BJ (cell line): ENCODE measurements around the gene MYLK. TPM values are rescaled to one million over a fixed set of nuclear protein-coding genes. Genes with fewer than 3 reads are reported as not detected.
"Not testable (repeated sequence)": the region's sequence is repeated elsewhere in the genome, so short reads cannot be mapped to it uniquely, and the experiment has no call there.

Experiments
- CTCF ChIA-PET: fragments of 350-600 bp; formaldehyde crosslinking; extraction: SDS; loops from one replicate; lab custom pipeline; 2021; ENCODE audit warnings: antibody characterized with exemption, inconsistent platforms; lab: Yijun Ruan, JAX
- POLR2A ChIA-PET: fragments of 300-600 bp; sonication (Branson Sonifier 250); formaldehyde crosslinking; extraction: SDS; loops from one replicate; lab custom pipeline; 2021; ENCODE audit warnings: antibody characterized with exemption; lab: Charles Lee
- DNase-seq: peaks from one replicate; pipeline ENCODE4 v3.0.0-alpha.2; 2011; ENCODE audit warnings: low read depth
- H3K27me3 ChIP-seq: 2 replicates; pipeline ENCODE4 v1.6.0; 2011; ENCODE audit warnings: low read length; ENCODE audit not compliant: control insufficient read depth, insufficient read depth
- H3K36me3 ChIP-seq: 2 replicates; pipeline ENCODE4 v1.5.1; 2011; ENCODE audit warnings: low read length; ENCODE audit not compliant: control insufficient read depth, insufficient read depth
- H3K4me3 ChIP-seq: 2 replicates; pipeline ENCODE4 v1.5.1; 2011; ENCODE audit warnings: low read depth, mild to moderate bottlenecking, control low read depth, low read length
- polyA plus RNA-seq: library from polyadenylated mRNA; depleted of rRNA; stranded (reverse); fragments of >200 nt; gene quantifications from 2 replicates; pipeline ENCODE4 v1.2.3, GENCODE V29; 2011
- TF ChIP-seq, protein P1 (sequence below): IDR thresholded peaks from 2 replicates; pipeline ENCODE4 v1.5.1; 2011; ENCODE audit warnings: low read depth, mild to moderate bottlenecking, control low read depth, inconsistent platforms, low read length, moderate library complexity; ENCODE audit not compliant: insufficient read depth

The MYLK gene
- polyA plus RNA-seq, 1 experiment: 734 TPM

DNA sequence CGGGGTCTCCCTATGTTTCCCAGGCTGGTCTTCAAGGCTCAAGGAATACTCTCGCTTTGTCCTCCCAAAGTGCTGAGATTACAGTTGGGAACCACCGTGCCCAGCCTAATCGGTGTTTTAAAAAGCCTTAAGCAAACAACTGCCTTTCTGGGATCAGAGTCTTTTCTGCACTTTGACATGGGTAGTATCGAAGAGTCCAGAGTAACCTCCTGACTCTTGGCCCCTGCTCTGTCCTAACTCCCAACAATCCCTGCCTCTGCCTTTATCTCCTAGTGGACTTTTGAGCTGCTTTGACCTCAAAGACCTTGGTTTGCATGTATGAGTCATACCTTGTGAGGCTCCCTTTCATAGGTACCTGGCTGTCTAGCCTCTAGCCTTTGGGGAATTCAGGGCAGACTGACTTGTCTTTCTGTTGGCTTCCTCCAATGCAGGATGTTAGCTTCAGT lies 278.3 kb downstream of the MYLK start:
- Histone ChIP-seq H3K27me3 (no peaks in the 10 kb centered on the region), H3K36me3 (peaks cover 11% of the 10 kb centered on the region), H3K4me3 (no peak overlapping the region)
- TF ChIP-seq, protein P1, sequence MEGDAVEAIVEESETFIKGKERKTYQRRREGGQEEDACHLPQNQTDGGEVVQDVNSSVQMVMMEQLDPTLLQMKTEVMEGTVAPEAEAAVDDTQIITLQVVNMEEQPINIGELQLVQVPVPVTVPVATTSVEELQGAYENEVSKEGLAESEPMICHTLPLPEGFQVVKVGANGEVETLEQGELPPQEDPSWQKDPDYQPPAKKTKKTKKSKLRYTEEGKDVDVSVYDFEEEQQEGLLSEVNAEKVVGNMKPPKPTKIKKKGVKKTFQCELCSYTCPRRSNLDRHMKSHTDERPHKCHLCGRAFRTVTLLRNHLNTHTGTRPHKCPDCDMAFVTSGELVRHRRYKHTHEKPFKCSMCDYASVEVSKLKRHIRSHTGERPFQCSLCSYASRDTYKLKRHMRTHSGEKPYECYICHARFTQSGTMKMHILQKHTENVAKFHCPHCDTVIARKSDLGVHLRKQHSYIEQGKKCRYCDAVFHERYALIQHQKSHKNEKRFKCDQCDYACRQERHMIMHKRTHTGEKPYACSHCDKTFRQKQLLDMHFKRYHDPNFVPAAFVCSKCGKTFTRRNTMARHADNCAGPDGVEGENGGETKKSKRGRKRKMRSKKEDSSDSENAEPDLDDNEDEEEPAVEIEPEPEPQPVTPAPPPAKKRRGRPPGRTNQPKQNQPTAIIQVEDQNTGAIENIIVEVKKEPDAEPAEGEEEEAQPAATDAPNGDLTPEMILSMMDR: no peak
- ChIA-PET CTCF (no interaction called here), POLR2A (no interaction called here)
- no peak for DNase-seq

DNA sequence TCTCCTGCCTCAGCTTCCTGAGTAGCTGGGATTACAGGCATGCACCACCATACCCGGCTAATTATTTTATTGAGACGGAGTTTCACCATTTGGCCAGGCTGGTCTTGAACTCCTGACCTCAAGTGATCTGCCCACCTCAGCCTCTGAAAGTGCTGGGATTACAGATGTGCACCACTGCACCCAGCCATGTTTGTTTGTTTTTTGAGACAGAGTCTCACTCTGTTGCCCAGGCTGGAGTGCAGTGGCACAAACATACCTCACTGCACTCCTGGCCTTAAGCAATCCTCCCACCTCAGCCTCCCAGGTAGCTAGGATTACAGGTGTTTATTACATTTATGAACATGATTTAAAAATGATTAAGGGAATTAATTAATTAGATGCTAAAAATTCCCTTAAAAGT lies 281.0 kb downstream of the MYLK start:
- DNase-seq, POLR2A ChIA-PET, H3K36me3 ChIP-seq, H3K4me3 ChIP-seq, CTCF ChIA-PET, H3K27me3 ChIP-seq: not testable (repeated sequence)

DNA sequence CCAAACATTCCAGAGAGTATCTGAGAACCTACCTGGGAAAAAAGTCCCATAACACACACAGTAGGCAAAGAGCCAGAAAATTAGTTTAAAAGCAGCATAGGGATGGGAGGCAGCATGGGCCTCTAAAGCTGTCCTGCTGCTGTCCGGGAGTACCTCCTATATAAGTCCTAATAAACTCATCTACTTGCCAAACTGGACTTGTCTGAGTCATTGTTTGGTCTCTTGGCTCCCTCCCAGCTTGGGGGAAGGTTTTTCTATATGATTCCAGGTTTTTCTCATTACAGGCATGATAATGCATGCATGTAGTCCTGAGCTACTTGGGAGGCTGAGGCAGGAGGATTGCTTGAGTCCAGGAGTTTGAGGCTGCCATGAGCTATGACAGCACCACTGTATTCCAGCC lies 281.8 kb downstream of the MYLK start:
- DNase-seq: peak; percentile 15
- ChIA-PET CTCF (interaction anchor here (1.4 to 1.5 kb wide), 2 partner anchors 12 to 15 kb away, joined by 3 read pairs; no protein-coding TSS in a partner anchor), POLR2A (no interaction called here)
- no peaks in the 10 kb centered on the region for H3K36me3 ChIP-seq
- TF ChIP-seq, protein P1: no peak
- H3K27me3 ChIP-seq: no peaks in the 10 kb centered on the region
- no peak overlapping the region for H3K4me3 ChIP-seq

DNA sequence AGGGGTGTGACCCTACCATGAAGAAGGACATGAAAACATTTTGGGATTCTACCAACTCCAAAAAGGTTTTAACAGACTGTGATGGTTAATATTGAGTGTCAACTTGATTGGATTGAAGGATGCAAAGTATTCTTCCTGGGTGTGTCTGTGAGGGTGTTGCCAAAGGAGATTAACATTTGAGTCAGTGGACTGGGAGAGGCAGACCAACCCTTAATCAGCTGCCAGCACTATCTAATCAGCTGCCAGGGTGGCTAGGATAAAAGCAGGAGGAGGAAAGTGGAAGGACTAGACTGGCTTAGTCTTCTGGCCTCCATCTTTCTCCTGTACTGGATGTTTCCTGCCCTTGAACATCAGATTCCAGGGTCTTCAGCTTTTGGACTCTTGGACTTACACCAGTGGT lies 283.3 kb downstream of the MYLK start:
- H3K36me3 ChIP-seq, POLR2A ChIA-PET, H3K4me3 ChIP-seq, H3K27me3 ChIP-seq, DNase-seq: not testable (repeated sequence)
- CTCF ChIA-PET: interaction anchor here (0.5 kb wide), 1 partner anchor 30 kb away, joined by 4 read pairs; no protein-coding TSS in a partner anchor

DNA sequence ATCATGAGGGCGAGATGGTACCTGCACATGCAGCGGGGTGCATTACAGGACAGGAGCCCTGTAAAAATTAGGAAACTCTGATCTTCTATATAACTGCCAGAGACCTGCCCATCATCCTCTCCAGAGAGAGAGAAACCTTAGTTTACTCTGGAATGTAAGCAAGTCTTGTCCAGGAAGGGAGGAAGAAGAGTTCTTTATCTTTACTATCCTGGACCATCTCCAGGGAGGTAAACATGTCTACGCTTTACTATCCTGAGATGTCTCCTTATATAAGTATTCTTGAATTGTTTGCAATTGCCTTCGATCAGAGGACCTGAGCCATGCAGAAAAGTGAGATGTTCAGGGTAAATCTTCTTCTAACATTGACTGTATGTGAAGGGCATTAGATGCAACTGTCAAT lies 286.6 kb downstream of the MYLK start:
- ChIA-PET CTCF (no interaction called here), POLR2A (no interaction called here)
- Histone ChIP-seq H3K27me3 (no peaks in the 10 kb centered on the region), H3K4me3 (no peak overlapping the region), H3K36me3 (no peaks in the 10 kb centered on the region)
- TF ChIP-seq, protein P1: no peak
- no peak for DNase-seq

DNA sequence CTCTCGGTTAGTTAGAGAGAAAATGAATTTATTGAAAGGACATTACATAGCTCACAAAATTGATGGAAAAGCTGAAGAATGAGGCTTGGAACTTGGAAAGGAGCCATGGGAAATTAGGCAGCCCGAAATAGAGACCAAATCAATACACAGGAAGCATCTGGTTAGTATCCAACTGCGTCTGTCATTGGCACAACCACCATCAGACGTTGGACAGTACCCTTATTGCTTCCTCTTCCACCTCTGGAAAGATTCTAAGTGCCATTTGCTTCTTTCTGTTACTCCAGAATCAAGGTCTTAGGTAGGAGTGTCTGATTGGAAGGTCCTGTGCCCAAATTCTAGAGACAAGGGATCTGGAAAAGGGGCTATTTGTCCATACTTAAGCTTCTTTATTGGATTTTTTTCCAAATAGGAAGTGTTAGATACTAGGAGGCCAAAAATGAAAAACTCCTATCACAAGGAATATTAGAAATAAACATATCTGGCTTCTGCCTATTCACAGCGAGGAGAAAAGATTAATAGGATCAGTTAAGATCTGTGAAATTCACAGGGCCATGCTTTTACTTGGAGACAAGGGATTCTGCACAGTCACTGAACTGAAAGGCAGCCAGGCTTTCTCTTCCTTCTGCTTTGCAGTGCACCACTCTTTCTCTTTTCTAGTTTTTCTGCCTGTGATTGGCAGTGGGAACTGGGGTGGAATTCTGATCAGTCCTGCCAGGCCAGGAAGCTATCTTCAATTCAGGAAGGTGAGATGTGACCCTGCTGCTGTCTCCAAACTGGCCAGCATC lies 288.5 kb downstream of the MYLK start:
- TF ChIP-seq, protein P1: no peak
- ChIA-PET POLR2A (no interaction called here), CTCF (no interaction called here)
- H3K4me3 ChIP-seq: no peak overlapping the region
- H3K27me3 ChIP-seq: no peaks in the 10 kb centered on the region
- no peak for DNase-seq
- no peaks in the 10 kb centered on the region for H3K36me3 ChIP-seq
